HL-60 (cell line): ENCODE data around the gene FGG.

Experiments used
- GABPA ChIP-seq: IDR thresholded peaks from 2 replicates; pipeline ENCODE4 v1.6.1; 2012; ENCODE audit warnings: low read depth
- POLR2AphosphoS5 ChIP-seq: IDR thresholded peaks from 2 replicates; pipeline ENCODE4 v1.6.1; 2012; ENCODE audit warnings: low read depth
- TF ChIP-seq, protein P1 (sequence below): IDR thresholded peaks from 2 replicates; pipeline ENCODE4 v1.6.1; 2012; ENCODE audit warnings: low read depth; ENCODE audit not compliant: insufficient replicate concordance
- TF ChIP-seq, protein P2 (sequence below): IDR thresholded peaks from one replicate; pipeline ENCODE4 v1.5.1; 2011; ENCODE audit warnings: low read length, control low read depth, inconsistent platforms; ENCODE audit not compliant: insufficient read depth

DNA sequence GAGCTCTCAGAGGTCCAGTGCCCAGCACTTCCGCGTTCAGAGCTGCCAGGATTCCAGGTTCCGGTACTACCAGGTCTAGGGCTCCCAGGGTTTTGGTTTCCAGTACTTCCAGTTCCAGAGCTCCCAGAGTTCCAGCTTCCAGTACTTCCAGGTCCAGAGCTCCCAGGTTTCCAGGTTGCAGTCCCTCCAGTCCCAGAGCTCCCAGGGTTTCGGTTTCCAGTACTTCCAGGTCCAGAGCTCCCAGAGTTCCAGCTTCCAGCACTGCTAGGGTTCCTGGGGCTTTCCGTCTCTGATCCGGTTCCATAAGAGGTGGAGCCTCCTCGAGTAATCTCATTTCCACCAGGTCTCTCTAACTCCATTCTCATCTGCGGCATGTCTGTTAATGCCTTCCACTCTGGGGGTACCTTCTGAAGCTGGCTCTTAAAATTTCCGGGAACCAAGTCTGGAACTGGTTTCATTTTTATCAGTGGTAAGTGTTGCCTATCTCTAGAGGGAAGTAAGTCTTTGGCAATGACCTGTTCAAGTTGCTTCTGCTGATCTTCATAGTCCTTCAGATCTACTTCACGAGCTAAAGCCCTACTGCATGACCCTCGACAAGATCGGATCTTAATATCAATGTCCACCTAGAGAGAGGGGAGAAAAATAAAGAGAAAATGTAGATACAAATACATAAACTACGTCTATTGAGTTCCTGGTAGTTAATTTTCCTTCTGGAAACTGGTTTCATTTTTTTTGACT lies 26.0 kb downstream of the FGG start:
- TF ChIP-seq, protein P1, sequence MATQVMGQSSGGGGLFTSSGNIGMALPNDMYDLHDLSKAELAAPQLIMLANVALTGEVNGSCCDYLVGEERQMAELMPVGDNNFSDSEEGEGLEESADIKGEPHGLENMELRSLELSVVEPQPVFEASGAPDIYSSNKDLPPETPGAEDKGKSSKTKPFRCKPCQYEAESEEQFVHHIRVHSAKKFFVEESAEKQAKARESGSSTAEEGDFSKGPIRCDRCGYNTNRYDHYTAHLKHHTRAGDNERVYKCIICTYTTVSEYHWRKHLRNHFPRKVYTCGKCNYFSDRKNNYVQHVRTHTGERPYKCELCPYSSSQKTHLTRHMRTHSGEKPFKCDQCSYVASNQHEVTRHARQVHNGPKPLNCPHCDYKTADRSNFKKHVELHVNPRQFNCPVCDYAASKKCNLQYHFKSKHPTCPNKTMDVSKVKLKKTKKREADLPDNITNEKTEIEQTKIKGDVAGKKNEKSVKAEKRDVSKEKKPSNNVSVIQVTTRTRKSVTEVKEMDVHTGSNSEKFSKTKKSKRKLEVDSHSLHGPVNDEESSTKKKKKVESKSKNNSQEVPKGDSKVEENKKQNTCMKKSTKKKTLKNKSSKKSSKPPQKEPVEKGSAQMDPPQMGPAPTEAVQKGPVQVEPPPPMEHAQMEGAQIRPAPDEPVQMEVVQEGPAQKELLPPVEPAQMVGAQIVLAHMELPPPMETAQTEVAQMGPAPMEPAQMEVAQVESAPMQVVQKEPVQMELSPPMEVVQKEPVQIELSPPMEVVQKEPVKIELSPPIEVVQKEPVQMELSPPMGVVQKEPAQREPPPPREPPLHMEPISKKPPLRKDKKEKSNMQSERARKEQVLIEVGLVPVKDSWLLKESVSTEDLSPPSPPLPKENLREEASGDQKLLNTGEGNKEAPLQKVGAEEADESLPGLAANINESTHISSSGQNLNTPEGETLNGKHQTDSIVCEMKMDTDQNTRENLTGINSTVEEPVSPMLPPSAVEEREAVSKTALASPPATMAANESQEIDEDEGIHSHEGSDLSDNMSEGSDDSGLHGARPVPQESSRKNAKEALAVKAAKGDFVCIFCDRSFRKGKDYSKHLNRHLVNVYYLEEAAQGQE, result no peak
- TF ChIP-seq, protein P2, sequence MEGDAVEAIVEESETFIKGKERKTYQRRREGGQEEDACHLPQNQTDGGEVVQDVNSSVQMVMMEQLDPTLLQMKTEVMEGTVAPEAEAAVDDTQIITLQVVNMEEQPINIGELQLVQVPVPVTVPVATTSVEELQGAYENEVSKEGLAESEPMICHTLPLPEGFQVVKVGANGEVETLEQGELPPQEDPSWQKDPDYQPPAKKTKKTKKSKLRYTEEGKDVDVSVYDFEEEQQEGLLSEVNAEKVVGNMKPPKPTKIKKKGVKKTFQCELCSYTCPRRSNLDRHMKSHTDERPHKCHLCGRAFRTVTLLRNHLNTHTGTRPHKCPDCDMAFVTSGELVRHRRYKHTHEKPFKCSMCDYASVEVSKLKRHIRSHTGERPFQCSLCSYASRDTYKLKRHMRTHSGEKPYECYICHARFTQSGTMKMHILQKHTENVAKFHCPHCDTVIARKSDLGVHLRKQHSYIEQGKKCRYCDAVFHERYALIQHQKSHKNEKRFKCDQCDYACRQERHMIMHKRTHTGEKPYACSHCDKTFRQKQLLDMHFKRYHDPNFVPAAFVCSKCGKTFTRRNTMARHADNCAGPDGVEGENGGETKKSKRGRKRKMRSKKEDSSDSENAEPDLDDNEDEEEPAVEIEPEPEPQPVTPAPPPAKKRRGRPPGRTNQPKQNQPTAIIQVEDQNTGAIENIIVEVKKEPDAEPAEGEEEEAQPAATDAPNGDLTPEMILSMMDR, result no peak
- TF ChIP-seq POLR2AphosphoS5, result no peak
- no peak for TF ChIP-seq GABPA
